PFSK-1 (cell line): ENCODE measurements around the gene HMCN2.

ENCODE experiments used
- FOXP2 ChIP-seq: optimal IDR thresholded peaks from 2 replicates; pipeline ENCODE3; 2011; ENCODE audit warnings: borderline replicate concordance, control low read depth, inconsistent platforms; ENCODE audit not compliant: insufficient read depth; ENCODE audit errors: extremely low read length, extremely low read depth
- POLR2AphosphoS5 ChIP-seq: IDR thresholded peaks from 2 replicates; pipeline ENCODE4 v1.6.1; 2012; ENCODE audit warnings: low read depth, mild to moderate bottlenecking, control low read depth, low read length, moderate library complexity
- REST ChIP-seq, 2 experiments: IDR thresholded peaks; 2 replicates each; pipeline versions ENCODE4 v1.6.1 to v1.8.0; 2011 to 2012; ENCODE audit warnings: low read depth in 2 of 2, low read length in 2 of 2, control low read depth in 1 of 2, inconsistent platforms in 1 of 2, mild to moderate bottlenecking in 1 of 2, moderate library complexity in 1 of 2; ENCODE audit not compliant: insufficient read depth in 1 of 2
- SIN3A ChIP-seq: IDR thresholded peaks from 2 replicates; pipeline ENCODE4 v1.6.1; 2012; ENCODE audit warnings: mild to moderate bottlenecking, low read length, moderate library complexity, borderline replicate concordance; ENCODE audit not compliant: insufficient read depth
- TAF1 ChIP-seq: IDR thresholded peaks from 2 replicates; pipeline ENCODE4 v1.6.1; 2012; ENCODE audit warnings: low read length, control low read depth, borderline replicate concordance; ENCODE audit not compliant: insufficient read depth

Gene HMCN2

GRCh38 chr9:130348881-130349280 is 83.3 kb downstream of the HMCN2 start:
- TF ChIP-seq SIN3A (no peak), POLR2AphosphoS5 (no peak)

GRCh38 chr9:130349398-130349797 is 83.8 kb downstream of the HMCN2 start:
- no peak for TF ChIP-seq TAF1

GRCh38 chr9:130351343-130351742 is 85.8 kb downstream of the HMCN2 start:
- TF ChIP-seq SIN3A: no peak
- TF ChIP-seq TAF1: no peak
- TF ChIP-seq FOXP2: no peak
- no peak for TF ChIP-seq POLR2AphosphoS5
- TF ChIP-seq REST (IDR thresholded peaks at IDR 0.05; ENCODE audit: insufficient read depth in 1 of 2, low read depth in 2 of 2, low read length in 2 of 2): no peak

GRCh38 chr9:130352081-130352480 is 86.5 kb downstream of the HMCN2 start:
- no peak for TF ChIP-seq SIN3A
- no peak for TF ChIP-seq REST (IDR thresholded peaks at IDR 0.05; ENCODE audit: insufficient read depth in 1 of 2, low read depth in 2 of 2, low read length in 2 of 2)
- TF ChIP-seq FOXP2: no peak
- TF ChIP-seq TAF1: no peak
- no peak for TF ChIP-seq POLR2AphosphoS5

GRCh38 chr9:130352586-130353285 is 87.2 kb downstream of the HMCN2 start:
- TF ChIP-seq POLR2AphosphoS5: no peak
- TF ChIP-seq SIN3A: no peak
- TF ChIP-seq FOXP2: no peak
- no peak for TF ChIP-seq TAF1
- TF ChIP-seq REST (IDR thresholded peaks at IDR 0.05; ENCODE audit: insufficient read depth in 1 of 2, low read depth in 2 of 2, low read length in 2 of 2): no peak

- TF ChIP-seq TAF1 (no peak), SIN3A (no peak), FOXP2 (no peak), POLR2AphosphoS5 (no peak), REST (IDR thresholded peaks at IDR 0.05; ENCODE audit: insufficient read depth in 1 of 2, low read depth in 2 of 2, low read length in 2 of 2) (no peak)
Observed at GRCh38 chr9:130354378-130354777, 88.8 kb downstream of the HMCN2 start.
